ENCODE results near the gene ZFYVE28. TPM values are rescaled to one million over a fixed set of nuclear protein-coding genes. Genes with fewer than 3 reads are reported as not detected.

Gene ZFYVE28
- total RNA-seq, 1 experiment from 2014 or later, result 19.2 TPM

DNA sequence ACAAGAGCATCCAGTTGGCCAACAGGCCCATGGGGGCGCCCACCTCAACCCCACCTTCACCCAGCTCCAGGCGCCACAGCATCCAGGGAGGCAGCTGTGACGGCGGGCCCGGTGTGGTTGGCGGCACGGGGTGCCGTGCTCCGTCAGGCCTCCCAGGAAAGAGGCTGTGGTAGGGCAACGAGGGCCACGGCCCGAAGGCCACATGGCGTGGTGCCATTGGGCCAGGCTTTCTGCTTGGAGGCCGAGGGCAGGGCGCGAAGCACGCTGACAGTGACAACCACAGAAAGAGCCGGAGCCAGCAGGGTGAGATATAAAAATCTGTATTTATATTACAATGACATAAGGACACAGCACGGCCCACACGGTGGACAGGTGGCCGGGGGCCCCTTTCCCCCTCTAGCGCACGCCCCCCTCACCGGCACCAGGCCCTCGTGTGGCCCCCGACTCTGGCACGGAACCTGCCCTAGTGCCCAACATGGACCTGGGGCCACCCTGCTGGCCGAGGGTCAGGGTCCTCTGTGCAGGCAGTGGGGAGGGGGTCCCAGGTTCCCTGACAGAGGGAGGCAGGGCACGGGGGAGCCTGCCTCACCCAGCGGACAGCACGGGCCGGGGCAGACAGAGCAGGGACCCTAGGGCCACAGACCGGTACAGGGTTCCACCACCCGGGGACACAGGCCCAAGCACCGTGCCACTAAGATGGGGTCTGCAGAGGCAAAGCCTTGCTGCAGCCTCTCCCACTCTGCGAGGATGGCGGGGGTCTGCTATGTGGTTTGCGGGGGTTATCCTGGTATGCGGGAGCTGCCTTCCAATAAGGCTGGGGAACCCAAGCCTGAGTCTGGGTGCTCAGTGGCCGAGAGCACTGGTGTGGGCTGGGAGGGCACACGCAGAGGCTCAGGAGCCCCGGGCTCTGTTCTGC lies 171.1 kb downstream of the ZFYVE28 start:
- no peaks in the 10 kb centered on the region for H3K9me3 ChIP-seq (ENCODE audit: control insufficient read depth in 1 of 2, insufficient read depth in 1 of 2, low read depth in 1 of 2, low read length in 2 of 2)
- no peaks in the 10 kb centered on the region for H3K79me2 ChIP-seq (ENCODE audit: insufficient read depth, low read length)
- no peaks in the 10 kb centered on the region for H3K9me2 ChIP-seq (ENCODE audit: insufficient read depth)
- ChIA-PET POLR2A (no interaction called here), RAD21 (ENCODE audit: low non-redundant PET in 1 of 2, low total read pairs in 2 of 2, uncharacterized antibody in 2 of 2, unreplicated experiment in 2 of 2) (no interaction called here), CTCF (no interaction called here)
- H2AFZ ChIP-seq (ENCODE audit: low read depth, low read length, poor library complexity, severe bottlenecking), result no peak overlapping the region
- no peak for ATAC-seq
- H3K27me3 ChIP-seq (ENCODE audit: insufficient read depth, low read length), result no peaks in the 10 kb centered on the region
- no peak overlapping the region for H3K4me2 ChIP-seq (ENCODE audit: low read length)
- DNase-seq (ENCODE audit: low read depth, low spot score), result no peak
- no TSS peak for BruUV-seq (replicated peaks)
- no peak overlapping the region for H3K27ac ChIP-seq (ENCODE audit: low read depth, low read length)
- H3K4me3 ChIP-seq (replicated peaks in 1 of 2; ENCODE audit: low read depth in 1 of 2, low read length in 2 of 2), result no peak overlapping the region
- H3K9ac ChIP-seq (ENCODE audit: low read length), result no peak overlapping the region
- intact Hi-C loops (cut with micrococcal nuclease), result no loop called here
- no peak for TF ChIP-seq POLR2AphosphoS5 (IDR thresholded peaks at IDR 0.05; ENCODE audit: low read depth, low read length)
- TF ChIP-seq, protein P1, sequence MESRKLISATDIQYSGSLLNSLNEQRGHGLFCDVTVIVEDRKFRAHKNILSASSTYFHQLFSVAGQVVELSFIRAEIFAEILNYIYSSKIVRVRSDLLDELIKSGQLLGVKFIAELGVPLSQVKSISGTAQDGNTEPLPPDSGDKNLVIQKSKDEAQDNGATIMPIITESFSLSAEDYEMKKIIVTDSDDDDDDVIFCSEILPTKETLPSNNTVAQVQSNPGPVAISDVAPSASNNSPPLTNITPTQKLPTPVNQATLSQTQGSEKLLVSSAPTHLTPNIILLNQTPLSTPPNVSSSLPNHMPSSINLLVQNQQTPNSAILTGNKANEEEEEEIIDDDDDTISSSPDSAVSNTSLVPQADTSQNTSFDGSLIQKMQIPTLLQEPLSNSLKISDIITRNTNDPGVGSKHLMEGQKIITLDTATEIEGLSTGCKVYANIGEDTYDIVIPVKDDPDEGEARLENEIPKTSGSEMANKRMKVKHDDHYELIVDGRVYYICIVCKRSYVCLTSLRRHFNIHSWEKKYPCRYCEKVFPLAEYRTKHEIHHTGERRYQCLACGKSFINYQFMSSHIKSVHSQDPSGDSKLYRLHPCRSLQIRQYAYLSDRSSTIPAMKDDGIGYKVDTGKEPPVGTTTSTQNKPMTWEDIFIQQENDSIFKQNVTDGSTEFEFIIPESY (IDR thresholded peaks at IDR 0.05; ENCODE audit: extremely low read depth, insufficient replicate concordance, low read length), result no peak
- TF ChIP-seq, protein P2, sequence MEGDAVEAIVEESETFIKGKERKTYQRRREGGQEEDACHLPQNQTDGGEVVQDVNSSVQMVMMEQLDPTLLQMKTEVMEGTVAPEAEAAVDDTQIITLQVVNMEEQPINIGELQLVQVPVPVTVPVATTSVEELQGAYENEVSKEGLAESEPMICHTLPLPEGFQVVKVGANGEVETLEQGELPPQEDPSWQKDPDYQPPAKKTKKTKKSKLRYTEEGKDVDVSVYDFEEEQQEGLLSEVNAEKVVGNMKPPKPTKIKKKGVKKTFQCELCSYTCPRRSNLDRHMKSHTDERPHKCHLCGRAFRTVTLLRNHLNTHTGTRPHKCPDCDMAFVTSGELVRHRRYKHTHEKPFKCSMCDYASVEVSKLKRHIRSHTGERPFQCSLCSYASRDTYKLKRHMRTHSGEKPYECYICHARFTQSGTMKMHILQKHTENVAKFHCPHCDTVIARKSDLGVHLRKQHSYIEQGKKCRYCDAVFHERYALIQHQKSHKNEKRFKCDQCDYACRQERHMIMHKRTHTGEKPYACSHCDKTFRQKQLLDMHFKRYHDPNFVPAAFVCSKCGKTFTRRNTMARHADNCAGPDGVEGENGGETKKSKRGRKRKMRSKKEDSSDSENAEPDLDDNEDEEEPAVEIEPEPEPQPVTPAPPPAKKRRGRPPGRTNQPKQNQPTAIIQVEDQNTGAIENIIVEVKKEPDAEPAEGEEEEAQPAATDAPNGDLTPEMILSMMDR (IDR thresholded peaks at IDR 0.05 in 2 of 3, conservative IDR thresholded peaks at IDR 0.05 in 1 of 3; ENCODE audit: borderline replicate concordance in 1 of 3, insufficient read depth in 1 of 3, low read depth in 2 of 3, low read length in 2 of 3), result no peak
- no peak for TF ChIP-seq SRF (IDR thresholded peaks at IDR 0.05; ENCODE audit: low read depth)
- TF ChIP-seq CBX3 (IDR thresholded peaks at IDR 0.05; ENCODE audit: low read depth), result no peak
- TF ChIP-seq, protein P3, sequence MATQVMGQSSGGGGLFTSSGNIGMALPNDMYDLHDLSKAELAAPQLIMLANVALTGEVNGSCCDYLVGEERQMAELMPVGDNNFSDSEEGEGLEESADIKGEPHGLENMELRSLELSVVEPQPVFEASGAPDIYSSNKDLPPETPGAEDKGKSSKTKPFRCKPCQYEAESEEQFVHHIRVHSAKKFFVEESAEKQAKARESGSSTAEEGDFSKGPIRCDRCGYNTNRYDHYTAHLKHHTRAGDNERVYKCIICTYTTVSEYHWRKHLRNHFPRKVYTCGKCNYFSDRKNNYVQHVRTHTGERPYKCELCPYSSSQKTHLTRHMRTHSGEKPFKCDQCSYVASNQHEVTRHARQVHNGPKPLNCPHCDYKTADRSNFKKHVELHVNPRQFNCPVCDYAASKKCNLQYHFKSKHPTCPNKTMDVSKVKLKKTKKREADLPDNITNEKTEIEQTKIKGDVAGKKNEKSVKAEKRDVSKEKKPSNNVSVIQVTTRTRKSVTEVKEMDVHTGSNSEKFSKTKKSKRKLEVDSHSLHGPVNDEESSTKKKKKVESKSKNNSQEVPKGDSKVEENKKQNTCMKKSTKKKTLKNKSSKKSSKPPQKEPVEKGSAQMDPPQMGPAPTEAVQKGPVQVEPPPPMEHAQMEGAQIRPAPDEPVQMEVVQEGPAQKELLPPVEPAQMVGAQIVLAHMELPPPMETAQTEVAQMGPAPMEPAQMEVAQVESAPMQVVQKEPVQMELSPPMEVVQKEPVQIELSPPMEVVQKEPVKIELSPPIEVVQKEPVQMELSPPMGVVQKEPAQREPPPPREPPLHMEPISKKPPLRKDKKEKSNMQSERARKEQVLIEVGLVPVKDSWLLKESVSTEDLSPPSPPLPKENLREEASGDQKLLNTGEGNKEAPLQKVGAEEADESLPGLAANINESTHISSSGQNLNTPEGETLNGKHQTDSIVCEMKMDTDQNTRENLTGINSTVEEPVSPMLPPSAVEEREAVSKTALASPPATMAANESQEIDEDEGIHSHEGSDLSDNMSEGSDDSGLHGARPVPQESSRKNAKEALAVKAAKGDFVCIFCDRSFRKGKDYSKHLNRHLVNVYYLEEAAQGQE (IDR thresholded peaks at IDR 0.05; ENCODE audit: low read depth), result no peak
- no peak for TF ChIP-seq MAX (IDR thresholded peaks at IDR 0.05)
- H4K20me1 ChIP-seq (ENCODE audit: insufficient read depth), result no peaks in the 10 kb centered on the region
- no peaks in the 10 kb centered on the region for H3K36me3 ChIP-seq (ENCODE audit: control insufficient read depth in 1 of 2, insufficient read depth in 2 of 2, low read length in 2 of 2)
- H3K4me1 ChIP-seq (ENCODE audit: control insufficient read depth in 1 of 2, insufficient read depth in 2 of 2, low read length in 2 of 2), result peaks cover 2 to 17% of the 10 kb centered on the region in 2 experiments; a peak in 2 of 4 replicates

Measured in HCT116 (cell line).